DMS53 (cell line): ENCODE results near the gene COL5A1.

ENCODE experiments used
- DNase-seq: peaks from one replicate; lab custom pipeline; 2025; lab: John Stamatoyannopoulos, UW

COL5A1 gene

DNA sequence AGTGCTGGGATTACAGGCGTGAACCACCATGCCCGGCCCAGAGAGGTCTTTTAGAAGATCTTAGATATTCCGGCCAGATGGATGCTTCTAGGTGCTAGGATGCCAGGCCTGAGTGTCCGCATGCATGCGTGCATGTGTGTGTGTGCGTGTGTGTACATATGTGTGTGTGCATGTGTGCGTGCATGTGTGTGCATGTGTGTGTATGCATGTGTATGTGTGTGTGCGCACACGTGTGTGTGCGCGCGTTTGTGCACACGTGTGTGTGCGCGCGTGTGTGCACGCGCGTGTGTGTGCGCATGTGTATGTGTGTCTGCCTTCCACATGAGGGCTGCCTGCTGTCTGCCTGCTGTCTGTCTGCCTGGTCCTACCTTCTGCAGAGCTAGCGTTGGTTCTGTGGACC, 151.0 kb downstream of the COL5A1 start:
- DNase-seq: no peak

DNA sequence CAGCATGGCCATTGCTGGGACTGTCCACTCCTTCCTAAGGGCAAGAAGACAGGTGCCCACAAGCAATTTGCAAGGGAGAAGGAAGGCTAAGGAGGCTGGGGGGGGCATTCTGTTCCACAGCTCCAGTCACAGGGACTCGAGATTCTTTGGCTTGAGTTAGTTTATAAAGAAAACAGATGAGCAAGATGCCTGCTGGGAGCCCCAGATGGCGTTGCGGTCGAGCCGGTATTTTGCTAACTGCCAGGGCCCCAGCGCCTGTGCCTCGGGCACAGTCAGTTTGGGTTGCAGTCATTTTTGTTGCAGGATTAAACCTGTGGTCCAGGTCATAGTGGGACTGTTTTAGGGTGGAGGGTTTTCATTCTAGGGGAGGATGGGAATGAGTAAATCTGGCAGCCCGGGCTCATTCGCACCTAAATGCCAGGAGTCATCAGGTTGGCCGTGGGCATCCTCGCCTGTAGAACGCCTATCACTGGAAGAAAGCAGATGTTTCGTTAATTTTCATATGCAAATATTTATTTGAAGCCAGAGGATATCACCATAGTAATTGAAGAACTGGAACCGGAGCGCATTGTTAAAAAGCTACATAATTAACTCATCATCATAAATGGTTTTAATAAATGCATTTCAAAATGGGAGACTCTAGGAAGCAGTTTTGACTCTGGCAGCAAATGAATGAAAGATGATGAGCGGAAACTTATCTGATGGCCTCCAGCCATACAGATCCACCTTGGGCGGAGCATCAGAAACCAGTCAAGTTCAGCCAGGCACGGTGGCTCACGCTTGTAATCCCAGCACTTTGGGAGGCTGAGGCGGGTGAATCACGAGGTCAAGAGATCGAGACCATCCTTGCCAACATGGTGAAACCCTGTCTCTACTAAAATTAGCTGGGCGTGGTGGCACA, 151.9 kb downstream of the COL5A1 start:
- no peak for DNase-seq

DNA sequence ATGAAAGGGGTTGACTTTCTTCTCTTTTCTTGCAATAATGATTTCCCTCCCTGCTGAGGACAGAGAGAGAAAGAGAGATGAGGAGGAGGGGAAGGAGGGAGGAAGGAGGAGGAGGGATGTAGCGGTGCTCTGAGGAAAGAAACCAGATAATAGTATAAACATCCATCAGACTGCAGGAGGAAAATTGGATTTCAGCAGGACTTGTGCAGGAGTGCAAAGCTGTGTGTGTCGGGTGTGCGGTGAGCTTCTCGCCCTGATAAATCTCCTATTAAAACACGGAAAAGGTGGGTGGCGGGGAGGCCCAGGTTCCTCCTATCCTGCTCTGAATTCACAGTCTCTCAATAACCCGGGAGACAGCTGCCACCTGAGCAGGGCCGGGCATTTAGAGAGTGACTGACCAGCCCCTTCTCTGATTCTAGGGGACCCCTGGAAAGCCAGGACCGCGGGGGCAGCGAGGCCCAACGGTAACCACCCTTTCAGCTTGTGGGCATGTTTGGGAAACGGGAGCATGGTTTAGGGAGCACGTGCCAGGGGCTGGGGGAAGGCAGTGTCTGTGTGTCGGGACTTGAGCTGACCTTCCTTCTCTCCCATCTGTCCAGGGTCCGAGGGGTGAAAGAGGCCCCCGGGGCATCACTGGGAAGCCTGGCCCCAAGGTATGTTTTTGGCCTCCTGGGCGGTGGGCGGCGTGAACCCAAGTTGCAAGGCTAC, 153.2 kb downstream of the COL5A1 start:
- no peak for DNase-seq

DNA sequence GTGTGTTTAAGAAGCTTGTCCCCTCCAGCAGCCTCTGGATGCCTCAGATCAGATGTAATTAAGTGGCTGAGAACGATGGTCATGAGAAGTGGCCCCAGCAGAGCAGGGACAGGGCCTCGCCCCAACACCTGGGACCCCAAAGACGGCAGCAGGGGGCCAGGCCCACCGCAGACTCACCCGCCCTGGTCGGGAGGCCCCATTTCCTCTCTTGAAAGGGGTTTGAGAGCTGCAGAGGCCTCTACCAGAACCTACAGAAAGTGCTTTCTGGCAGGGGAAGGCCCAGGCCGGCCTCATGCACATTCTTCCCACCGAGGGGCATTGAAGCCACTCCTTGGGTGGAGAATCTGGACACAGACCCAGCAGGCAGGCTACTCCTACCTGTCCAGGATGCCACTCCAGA, 153.8 kb downstream of the COL5A1 start:
- no peak for DNase-seq

DNA sequence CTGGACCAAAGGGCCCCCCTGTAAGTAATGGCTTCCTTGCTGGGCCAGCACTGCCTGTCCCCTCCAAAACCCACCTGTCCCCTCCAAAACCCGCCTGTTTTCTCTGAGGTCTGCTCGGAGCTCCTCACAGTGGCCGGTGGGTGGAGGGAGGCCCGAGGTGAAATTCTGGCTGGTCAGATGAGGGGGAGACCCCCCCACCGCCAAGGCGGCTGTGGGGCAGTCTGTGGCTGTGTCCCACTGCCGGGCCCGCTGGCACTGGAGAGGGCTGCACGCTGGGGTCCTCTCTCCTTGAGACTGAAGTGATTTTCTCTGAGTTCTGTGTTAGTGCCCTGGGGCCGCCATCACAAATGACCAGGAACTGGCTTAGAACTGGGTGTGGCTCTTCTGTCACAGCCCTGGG, 155.3 kb downstream of the COL5A1 start:
- DNase-seq: no peak

DNA sequence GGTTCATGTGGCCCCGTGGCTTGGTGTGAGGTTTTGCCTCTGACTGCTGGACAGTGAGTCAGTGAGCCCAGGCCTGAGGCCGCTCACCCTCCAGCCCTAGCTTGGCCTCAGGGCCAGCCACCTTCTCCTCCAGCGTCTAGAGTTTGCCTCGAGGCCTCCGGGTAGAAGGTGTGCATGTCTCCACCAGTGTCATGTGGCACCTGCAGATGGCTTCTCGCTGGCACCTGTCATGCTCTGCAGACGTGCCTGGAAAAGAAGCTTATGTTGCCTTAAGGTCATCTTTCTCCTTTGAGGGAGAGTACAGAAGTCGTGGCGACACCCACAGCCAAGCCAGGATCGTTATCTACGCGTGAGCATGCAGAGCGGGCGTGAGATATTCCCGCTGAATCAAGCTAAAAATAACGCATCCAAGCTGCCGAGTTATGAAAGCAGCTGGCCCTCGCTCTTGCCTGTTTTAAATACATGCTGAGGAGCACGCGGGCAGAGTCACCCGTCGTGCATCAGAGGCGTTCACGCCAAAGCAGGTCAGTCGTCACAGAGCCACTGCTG, 159.3 kb downstream of the COL5A1 start:
- no peak for DNase-seq

DNA sequence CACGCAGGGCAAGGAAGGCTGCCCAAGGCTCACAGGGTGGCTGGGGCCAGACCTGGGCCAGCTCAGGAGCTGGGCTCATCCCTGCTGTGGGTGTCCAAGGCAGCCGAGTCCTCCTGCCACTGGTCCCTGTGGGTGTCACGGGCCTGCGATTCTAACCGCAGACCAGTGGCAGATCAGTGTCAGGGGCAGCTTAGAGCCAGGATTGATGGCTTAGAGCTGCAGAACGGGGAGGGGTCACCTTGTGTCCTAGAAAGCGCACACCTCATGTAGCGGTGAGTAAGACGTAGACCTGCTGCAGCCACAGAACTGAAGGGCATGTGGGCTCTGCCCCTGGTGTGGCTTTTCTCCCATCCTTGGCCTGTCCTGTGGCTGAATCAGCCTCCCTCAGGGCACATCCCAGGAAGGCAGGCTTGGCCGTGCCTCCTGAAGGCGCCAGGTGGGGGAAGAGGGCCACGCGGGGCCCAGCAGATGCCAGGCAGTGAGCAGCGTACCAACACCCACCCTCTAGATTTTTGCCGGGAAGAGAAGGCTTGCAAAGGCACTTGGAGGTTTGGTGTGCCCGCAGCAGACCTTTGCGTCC, 160.7 kb downstream of the COL5A1 start:
- no peak for DNase-seq

DNA sequence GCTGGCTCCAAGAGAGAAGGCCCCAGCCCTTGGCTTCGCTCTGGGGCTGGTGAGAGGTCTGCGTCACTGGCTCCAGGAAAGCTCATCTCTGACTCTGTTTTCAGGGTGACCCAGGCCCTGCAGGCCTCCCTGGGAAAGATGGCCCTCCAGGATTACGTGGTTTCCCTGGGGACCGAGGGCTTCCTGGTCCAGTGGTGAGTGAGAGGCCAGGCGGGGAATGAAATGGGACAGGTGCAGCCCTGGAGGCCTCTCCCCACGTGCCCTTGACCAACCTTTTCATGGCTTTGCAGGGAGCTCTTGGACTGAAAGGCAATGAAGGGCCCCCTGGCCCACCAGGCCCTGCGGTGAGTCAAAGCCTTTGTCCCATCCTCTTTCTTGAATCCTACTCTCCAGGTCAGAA, 163.3 kb downstream of the COL5A1 start:
- no peak for DNase-seq

DNA sequence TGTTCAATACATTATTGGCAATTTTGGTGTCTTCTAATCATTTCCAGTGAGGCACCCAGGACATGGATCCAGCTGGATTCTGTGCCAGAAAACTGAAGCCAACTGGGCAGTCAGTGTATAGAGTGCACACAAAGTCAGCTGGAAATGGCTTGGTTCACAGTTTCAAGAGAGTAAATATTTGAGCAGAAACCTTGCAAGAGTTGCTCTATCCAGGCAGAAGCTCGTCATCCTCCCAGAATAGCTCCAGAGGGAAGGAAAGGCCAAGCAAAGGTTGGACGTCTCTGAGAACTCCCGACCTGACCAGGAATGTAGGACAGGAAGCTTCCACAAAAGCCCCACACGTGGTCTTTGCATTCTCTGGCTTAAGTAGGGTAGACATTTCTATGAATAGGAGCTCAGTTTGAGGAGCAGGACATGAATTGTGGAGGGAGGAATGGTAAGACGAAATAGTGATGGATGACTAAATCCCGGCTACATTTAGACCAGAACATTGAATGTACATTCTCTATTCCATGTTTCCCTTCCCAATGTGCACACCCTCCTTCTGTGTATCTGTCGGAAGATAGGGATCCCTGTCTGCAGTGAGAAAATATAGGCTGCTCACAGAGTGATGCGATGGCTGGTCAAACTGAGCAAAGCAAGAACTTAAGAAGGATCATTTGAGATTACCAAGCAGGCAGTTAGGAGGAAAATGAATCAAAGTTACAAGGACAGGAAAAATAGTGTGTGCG, 166.3 kb downstream of the COL5A1 start:
- DNase-seq: no peak

DNA sequence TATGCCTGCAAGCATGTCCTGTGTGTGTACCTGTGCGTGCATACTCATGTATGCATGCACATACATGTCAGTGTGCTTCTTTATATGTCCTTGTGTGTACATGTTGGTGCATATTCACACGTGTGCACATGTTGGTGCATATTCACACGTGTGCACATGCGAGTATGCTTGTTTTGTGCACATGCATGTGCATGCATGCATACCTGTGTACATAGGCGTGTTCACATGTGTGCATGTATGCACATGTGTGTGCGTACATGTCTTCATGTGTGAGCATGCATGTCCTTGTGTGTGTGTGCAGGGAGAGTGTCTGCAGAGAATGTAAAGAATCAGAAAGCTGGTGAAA, 166.8 kb downstream of the COL5A1 start:
- DNase-seq: no peak

DNA sequence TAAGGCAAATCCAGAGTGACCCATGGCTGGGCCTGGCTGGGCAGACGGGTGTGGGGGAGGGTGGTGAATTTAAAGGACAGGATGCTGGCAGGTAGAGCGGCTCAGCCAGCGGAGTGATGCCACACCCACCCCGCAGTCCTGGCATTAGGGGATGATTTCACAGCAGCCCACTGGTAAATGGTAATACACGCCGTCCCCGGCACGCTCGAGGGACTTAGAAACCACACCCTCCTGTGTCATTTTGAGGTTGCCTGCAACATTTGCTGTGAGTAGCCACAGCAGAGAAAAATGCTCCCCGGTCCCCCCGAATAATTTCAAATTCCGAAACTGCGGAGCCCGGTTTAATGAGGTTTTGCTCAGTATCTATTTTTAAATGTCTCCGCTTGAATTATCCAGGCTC, 167.7 kb downstream of the COL5A1 start:
- DNase-seq: no peak

DNA sequence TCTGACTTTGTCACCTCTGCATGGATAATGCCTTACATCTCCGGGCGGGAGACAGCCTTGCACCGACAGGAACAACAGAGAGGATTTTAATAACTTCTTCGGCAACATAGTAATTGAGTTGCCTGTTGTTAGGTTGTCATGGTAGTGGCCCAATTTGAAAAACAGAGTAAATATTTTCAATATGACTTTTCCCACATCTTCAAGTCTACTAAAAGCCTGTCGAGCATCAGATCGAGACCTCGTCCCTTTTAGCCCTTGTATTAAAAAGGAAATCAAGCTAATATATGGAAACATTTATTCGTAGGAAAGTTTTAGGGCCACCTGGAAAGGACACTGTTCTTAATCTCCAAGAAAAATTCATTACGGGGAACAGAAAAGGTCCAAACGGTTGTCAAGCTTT, 168.2 kb downstream of the COL5A1 start:
- no peak for DNase-seq

DNA sequence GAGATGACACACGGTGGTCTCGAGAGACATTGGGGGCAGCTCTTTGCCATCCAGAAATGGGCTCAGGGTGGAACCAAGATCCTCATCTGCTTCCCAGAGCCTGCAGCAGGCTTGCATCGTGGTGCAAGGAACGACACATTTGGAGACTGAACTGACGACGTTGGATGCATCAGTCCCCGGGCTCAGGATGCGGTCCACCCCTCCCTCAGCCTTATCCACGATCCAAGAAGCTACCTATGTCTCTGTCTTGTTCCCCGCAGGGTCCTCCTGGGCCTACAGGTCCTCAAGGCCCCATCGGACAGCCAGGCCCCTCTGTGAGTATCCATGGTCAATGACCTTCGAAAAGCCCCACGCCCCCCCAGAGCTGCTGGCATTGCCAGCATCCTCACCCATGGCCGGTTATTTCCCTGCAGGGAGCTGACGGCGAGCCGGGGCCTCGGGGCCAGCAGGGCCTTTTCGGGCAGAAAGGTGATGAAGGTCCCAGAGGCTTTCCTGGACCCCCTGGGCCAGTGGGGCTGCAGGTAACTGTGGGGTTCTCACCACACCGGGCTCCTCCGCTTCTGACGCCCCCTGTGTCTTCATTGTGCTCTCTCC, 169.6 kb downstream of the COL5A1 start:
- no peak for DNase-seq

DNA sequence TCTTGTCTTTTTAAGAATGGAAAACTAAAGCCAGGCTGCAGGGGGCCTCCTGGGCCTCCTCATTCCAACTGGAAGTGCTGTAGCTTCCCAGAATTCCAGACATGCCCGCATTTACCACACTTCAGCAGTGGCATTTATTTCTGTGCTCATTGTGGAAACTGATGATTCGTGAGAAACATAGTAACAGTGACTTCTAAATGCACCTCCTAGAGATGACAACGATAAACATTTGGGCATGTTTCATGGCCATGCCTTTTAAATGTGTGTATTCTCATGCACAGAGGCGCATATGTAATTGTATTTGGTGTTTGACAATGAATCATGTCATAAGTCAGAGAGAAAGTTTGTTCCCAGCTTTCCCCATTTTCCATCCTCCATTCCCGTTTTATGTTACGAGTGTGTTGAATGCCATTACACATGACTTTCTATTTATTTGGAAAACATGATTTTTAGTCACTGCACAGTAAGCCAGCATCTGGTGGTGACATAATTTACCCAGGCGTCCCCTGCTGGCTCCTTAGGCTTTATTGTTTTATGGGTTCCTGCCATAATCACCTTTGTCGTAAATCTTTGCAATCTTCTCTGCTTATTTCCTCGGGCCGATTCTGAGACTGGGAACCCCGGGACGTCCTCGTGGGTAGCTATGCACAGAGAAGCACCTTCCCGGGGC, 170.2 kb downstream of the COL5A1 start:
- DNase-seq: no peak

DNA sequence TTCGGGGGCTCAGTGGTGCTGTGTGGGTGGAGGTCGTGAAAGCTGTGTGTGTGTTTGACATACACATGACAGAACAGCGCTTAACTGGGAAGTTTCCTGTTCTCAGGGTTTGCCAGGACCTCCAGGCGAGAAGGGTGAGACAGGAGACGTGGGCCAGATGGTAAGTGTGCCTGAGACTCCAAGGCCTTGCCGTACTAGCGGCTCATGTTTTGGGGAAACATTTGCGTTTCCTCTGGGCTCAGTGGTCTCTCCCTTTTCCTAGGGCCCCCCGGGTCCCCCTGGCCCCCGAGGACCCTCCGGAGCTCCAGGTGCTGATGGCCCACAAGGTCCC, 170.7 kb downstream of the COL5A1 start:
- no peak for DNase-seq

DNA sequence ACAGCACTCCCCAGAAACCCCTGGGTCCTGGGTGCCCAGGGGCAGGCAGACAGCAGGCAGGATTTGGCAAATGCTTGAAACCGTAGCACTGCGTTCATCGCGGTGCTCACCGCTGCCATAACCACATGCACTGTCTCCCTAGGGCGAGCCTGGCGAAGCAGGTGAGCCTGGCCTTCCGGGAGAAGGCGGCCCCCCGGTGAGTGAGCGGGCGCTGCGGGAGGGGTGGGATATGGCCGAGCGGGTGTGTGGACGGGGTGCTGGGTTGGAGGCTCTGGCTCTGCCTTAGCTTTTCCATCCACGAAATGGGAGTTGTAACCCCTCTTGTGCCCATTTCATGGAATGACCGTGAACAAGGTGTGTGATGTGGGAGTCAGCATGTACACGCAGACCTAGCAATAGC, 172.2 kb downstream of the COL5A1 start:
- DNase-seq: no peak

DNA sequence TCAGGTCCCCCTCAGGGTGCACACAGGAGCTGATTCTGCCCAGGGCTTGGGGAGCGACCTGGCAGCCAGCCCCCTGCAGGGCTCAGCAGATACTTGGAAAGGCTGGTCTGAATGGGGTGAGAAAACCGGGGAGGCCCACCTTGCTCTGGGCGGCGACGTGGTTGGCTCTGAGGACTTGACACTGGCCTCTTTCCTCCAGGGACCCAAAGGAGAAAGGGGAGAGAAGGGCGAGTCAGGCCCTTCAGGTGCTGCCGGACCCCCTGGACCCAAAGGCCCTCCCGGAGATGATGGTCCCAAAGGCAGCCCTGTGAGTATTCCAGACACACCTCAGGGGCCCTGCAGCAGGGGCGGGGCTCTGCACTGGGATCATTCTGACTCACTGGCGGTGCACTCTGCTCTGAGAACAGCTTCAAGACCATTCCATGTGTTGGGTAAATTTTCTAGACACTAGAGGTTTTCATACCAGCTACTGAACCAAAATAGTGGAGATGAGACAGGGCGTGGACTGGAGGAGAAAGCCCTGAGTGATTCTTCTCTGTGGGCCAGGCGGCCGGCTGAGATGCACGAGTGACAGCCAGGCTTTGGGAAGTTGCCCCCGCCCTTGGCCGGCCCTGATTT, 173.1 kb downstream of the COL5A1 start:
- DNase-seq: no peak

DNA sequence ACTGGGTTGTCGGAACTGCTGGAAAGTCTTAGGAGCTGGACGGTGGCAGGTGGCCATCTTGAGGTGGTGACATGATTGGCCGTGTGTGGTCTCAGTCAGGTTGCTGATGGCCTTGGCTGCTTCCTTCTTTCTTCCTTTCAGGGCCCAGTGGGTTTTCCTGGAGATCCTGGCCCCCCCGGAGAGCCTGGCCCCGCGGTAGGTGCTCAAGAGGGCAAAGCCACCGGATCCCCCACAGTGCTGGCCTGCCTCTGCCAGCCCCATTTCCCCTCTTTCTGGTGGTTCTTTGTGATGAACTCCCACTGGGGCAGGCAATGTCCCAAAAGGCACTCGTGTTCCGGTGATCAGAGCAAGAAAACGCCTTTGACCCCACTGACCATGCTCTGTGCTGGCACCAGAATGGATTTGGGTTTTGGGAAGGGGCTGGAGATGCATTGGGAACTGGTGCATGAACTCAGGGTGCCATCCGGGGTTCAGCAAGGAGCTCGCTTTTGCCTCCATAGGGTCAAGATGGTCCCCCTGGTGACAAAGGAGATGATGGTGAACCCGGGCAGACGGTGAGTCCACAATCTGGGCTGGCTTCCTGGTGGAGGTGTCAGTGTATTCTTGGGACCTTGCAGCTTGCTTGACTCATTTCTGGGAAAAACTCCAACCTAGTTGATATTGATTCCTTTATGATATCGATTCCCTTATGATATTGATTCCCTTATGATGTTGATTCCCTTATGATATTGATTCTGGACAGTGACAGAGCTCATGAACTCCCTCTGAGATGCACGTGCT, 174.0 kb downstream of the COL5A1 start:
- no peak for DNase-seq

DNA sequence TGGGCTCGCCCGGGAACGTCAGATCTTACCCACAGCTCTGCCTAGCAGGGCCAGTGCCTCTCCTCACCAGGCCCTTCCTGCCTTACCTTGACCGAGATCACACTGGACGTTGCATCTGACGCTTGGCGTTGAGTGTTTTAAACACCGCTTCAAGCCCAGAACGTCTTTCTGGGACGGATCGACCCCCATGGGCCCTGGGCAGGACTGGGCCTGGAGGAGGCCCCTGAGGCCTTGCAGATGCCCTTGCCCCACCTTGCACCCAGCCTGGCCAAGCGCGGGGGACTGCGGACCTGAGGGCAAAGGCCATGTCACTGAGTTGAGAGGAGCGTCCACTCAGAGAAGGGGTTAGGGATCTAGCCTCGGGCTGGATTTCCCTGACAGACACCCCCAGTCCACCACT, 174.7 kb downstream of the COL5A1 start:
- no peak for DNase-seq

DNA sequence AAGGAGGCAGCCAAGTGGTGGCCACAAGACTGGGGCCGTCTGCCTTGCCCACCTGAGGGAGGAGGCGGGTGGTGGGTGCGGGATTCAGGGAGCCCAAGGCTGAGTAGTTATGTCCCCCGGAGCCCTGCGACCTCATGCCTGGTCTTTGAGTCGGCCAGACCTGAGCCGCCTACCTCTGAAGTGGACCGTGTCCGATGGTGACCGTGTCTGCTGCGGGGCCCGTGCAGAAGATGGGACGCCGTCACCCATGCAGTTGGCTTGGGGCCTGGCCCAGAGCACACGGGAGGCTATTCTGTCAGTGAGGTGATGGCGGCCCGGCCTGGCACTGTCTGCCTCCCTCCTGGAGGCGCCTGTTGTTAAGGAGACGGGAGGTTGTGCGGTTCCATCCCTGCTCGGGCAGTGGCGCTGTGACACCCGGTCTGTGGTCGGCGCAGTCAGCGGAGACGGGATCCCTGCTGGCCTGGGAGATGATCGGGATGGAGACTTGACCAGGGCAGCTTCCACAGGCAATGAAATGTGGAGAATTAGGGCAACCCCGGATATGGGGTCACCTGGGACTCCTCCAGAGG, 176.5 kb downstream of the COL5A1 start:
- no peak for DNase-seq
